Pancreas (tissue), 10 donors: ENCODE results near the gene CMC4. TPM values are rescaled to one million over a fixed set of nuclear protein-coding genes. Genes with fewer than 3 reads are reported as not detected.

Experiments
- ATAC-seq, 4 donors: fragments of 200-7000 bp; cut with Tn5 transposase; one replicate each; pipeline versions ENCODE4 v1.8.0 to v1.9.1; 2020; ENCODE audit warnings: mild to moderate bottlenecking in 4 of 4, moderate library complexity in 4 of 4
- DNase-seq, 6 donors: peaks; one replicate each; pipeline ENCODE4 v3.0.0-alpha.2; 2020
- FAIRE-seq: peaks from 2 replicates; lab custom pipeline; 2012; peaks lifted over from hg19 to GRCh38; lab: Jason Lieb, UNC
- H3K27ac ChIP-seq, 4 donors: fragments of 200-600 bp; sonication (generic); 1 replicate in 3 of 4; 2 replicates in 1 of 4; pipeline versions ENCODE4 v1.5.0 to v1.8.0; 2020
- H3K27me3 ChIP-seq, 4 donors: fragments of 200-600 bp; one replicate each; pipeline ENCODE4 v1.8.0; 2021
- H3K36me3 ChIP-seq, 3 donors: fragments of 200-600 bp; sonication (generic) in 1 of 3; one replicate each; pipeline versions ENCODE4 v1.5.0 to v1.8.0; 2020 to 2021
- H3K4me1 ChIP-seq, 3 donors: fragments of 200-600 bp; one replicate each; pipeline ENCODE4 v1.8.0; 2021
- H3K4me3 ChIP-seq, 4 donors: fragments of 200-600 bp; sonication (generic) in 2 of 4; one replicate each; pipeline versions ENCODE4 v1.5.0 to v1.8.0; 2020 to 2021
- H3K9me3 ChIP-seq, 4 donors: fragments of 200-600 bp; one replicate each; pipeline ENCODE4 v1.8.0; 2021
- WGBS, 2 donors: extraction: QIAGEN DNeasy Blood & Tissue Kit; methylation state at CpG; one replicate each; pipeline ENCODE4 v1.1.7; 2013; 5-methylcytosine and 5-hydroxymethylcytosine counted together
- intact Hi-C, 3 donors: fragments of 100-400 bp; cut with DNase I; formaldehyde crosslinking; loops; one replicate each; pipeline versions ENCODE4 v1.11.1 to v1.14.2; 2022
- polyA plus RNA-seq, 2 donors: library from polyadenylated mRNA; stranded (reverse); fragments of 200-250 nt; gene quantifications; one replicate each; pipeline ENCODE4 v1.2.3, GENCODE V29; 2013
- total RNA-seq, 6 donors: library from RNA; stranded (reverse); fragmentation: NEBNext Ultra II Directional in 4 of 6; extraction: Animal tissue kit (Norgen Biotek cat#: 25700) in 4 of 6; gene quantifications; one replicate each; pipeline versions ENCODE4 v1.2.1 to v1.2.4, GENCODE V29; 2021 to 2023
- TF ChIP-seq, protein P1 (sequence below), 4 donors: fragments of 200-600 bp; sonication (generic) in 3 of 4; IDR thresholded peaks; one replicate each; pipeline versions ENCODE4 v1.5.0 to v1.8.0; 2021; ENCODE audit warnings: antibody characterized with exemption in 4 of 4
- donor health status: healthy with polysubstance abuse.
- donor health status: DM: no; HTN: no; CAD: no; lungs with moderate emphysema.
- donor health status: DM: no; HTN: no; CAD: no.
- donor health status: control.
- donor health status: control.
- donor health status: Bipolar disorder and iron deficiency.
- donor health status: DM: yes; HTN: yes; CAD: no.
- donor health status: DM: no; HTN: no; CAD: no.
- donor health status: DM: no; HTN: no; CAD: no.
- donor health status: DM: yes; HTN: yes; CAD: no.

The CMC4 gene
- total and polyA plus RNA-seq, 8 donors, result 2.6 to 16.6 (median 3.8) TPM

DNA sequence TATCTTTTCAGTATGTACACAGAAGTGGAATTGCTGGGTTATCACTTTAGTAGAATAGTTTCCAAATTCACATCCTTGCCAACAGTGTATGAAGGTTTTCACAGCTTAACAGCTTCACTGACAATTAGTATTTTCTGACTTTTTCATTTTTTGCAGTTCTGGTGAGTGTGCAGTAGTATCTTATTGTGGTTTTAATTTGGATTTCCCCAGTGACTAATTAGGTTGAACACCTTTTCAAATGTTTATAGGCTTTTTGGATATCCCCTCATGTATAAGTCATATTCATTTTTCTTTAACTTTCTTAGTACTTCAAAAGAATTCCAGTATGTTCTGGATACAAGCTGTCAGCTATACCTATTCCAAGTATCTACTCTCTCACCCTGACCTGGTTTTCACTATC lies 37.5 kb upstream of the CMC4 start:
- no peak for FAIRE-seq
- TF ChIP-seq, protein P1, sequence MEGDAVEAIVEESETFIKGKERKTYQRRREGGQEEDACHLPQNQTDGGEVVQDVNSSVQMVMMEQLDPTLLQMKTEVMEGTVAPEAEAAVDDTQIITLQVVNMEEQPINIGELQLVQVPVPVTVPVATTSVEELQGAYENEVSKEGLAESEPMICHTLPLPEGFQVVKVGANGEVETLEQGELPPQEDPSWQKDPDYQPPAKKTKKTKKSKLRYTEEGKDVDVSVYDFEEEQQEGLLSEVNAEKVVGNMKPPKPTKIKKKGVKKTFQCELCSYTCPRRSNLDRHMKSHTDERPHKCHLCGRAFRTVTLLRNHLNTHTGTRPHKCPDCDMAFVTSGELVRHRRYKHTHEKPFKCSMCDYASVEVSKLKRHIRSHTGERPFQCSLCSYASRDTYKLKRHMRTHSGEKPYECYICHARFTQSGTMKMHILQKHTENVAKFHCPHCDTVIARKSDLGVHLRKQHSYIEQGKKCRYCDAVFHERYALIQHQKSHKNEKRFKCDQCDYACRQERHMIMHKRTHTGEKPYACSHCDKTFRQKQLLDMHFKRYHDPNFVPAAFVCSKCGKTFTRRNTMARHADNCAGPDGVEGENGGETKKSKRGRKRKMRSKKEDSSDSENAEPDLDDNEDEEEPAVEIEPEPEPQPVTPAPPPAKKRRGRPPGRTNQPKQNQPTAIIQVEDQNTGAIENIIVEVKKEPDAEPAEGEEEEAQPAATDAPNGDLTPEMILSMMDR (IDR thresholded peaks at IDR 0.05), result no peak
- DNase-seq, result no peak
- H3K36me3 ChIP-seq, result no peaks in the 10 kb centered on the region
- no peaks in the 10 kb centered on the region for H3K9me3 ChIP-seq
- no peak for ATAC-seq
- no peaks in the 10 kb centered on the region for H3K27me3 ChIP-seq
- no peak overlapping the region for H3K27ac ChIP-seq
- intact Hi-C loops, result no loop called here
- H3K4me1 ChIP-seq, result no peaks in the 10 kb centered on the region
- no peak overlapping the region for H3K4me3 ChIP-seq

DNA sequence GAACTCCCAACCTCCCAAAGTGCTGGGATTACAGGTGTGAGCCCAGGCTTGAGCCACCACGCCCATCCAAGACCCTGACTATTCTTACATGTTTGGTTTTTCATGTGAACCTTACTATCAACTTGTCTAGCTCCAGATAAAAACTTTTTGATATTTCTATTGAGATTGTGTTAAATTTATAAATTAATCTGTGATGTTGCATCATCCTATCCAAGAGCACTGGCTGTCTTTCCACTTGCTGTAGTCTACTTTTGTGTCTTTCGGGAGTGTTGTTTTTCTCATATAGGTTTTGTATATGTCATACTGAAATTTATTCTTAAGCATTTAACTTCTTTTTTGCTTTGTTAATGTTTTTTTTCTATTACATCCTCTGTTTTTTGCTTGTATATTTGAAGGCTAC lies 35.0 kb upstream of the CMC4 start:
- TF ChIP-seq, protein P1 (IDR thresholded peaks at IDR 0.05), result no peak

DNA sequence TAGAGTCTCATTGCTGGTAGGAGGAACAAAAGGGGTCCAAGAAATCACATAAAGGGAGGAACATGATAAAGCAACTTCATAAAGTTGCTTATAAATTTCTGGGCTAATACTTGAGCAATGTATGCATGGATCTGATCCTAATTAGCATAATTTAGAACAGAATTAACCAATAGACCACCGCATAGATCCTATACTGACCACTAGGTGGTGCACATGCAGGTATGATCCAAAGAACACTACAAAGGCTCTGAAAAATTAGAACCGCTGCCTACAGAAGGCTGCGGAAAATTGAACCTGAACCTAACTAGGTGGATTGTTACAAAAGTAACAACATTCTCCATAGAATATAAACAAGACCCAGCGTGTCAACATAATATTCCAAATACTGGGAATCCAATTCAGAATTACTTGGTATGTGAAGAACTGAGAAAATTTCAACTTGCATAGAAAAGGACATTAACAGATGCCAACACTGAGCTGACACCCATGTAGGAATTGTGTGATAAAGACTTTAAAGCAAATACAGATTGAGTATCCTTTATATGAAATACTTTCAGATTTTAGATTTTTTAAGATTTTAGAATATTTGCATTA lies 23.6 kb upstream of the CMC4 start:
- no peak overlapping the region for H3K27ac ChIP-seq
- DNase-seq (no peak), FAIRE-seq (no peak), ATAC-seq (peak; percentile 62 to 80 (median 69))
- TF ChIP-seq, protein P1 (IDR thresholded peaks at IDR 0.05), result peak in 3 of 4 donors; percentile 13 to 50 (median 44)
- no peaks in the 10 kb centered on the region for H3K4me1 ChIP-seq
- intact Hi-C loops, result no loop called here
- no peaks in the 10 kb centered on the region for H3K27me3 ChIP-seq
- peaks cover 0 to 5% (median 0%) of the 10 kb centered on the region in 3 donors for H3K36me3 ChIP-seq
- 22 to 32% methylated on average over 4 of the region's 4 CpGs for WGBS, 2 donors
- H3K9me3 ChIP-seq, result no peaks in the 10 kb centered on the region
- no peak overlapping the region for H3K4me3 ChIP-seq

More for the DNA sequence above, 35.0 kb upstream of the CMC4 start:
- Histone ChIP-seq H3K9me3 (no peaks in the 10 kb centered on the region), H3K4me1 (no peaks in the 10 kb centered on the region), H3K27me3 (no peaks in the 10 kb centered on the region), H3K4me3 (no peak overlapping the region), H3K36me3 (no peaks in the 10 kb centered on the region), H3K27ac (no peak overlapping the region)
- intact Hi-C loops, result no loop called here
- no peak for FAIRE-seq
- no peak for ATAC-seq
- 73 to 95% methylated on average over 2 of the region's 2 CpGs for WGBS, 2 donors
- DNase-seq, result no peak

DNA sequence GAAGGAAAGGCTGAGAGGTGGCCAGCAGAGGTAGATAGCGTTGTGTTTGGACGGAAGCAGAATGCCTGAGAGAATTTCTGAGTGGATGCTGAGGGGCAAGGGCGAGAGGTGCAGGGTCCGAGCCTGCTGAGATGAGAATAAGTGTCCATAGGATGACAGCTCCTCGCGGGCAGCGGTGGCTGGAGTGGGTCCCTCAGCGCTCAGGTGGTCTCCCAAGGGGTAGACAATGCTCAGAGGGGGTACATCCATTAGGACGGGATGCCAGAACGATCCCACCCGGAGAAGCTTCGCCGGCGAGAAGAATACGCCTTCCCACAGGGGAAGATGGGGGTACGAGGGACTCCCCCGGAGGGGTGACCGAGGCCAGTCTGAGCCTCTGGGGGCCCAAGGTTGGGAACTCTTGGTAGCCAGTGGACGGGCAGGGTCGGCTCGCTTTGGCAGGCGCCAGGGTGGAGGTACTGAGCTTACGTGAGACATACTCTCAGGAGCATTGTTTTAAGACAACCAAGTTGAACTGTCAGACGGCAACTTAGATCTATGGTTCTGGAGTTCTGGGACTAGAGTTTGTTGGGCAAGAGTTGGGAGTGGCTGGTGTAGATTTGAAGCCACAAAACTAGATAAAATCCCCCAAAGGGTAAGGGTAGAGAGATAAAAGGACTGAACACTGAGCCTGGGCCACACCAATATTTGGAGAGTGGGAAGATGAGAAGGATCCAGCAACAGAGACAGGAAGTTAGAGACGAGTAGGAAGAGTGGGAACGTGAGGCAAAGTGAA lies 16.2 kb upstream of the CMC4 start:
- no peaks in the 10 kb centered on the region for H3K9me3 ChIP-seq
- H3K27me3 ChIP-seq, result no peaks in the 10 kb centered on the region
- FAIRE-seq (no peak), ATAC-seq (no peak), DNase-seq (peak in 1 of 6 donors; percentile 49)
- H3K4me3 ChIP-seq, result no peak overlapping the region
- intact Hi-C loops, result no loop called here
- H3K36me3 ChIP-seq, result peaks cover 0 to 5% (median 0%) of the 10 kb centered on the region in 3 donors
- TF ChIP-seq, protein P1 (IDR thresholded peaks at IDR 0.05), result no peak
- WGBS, 2 donors, result 83 to 92% methylated on average over 26 of the region's 26 CpGs
- H3K27ac ChIP-seq, result no peak overlapping the region
- H3K4me1 ChIP-seq, result no peaks in the 10 kb centered on the region
